DMS53 treated with DMSO at 0.1 percent for 48 hours (cell line): ENCODE measurements around the gene TADA3.

ENCODE experiments used
- DNase-seq: peaks from one replicate; lab custom pipeline; 2025; ENCODE audit not compliant: unreplicated experiment; lab: John Stamatoyannopoulos, UW

Gene TADA3

DNA sequence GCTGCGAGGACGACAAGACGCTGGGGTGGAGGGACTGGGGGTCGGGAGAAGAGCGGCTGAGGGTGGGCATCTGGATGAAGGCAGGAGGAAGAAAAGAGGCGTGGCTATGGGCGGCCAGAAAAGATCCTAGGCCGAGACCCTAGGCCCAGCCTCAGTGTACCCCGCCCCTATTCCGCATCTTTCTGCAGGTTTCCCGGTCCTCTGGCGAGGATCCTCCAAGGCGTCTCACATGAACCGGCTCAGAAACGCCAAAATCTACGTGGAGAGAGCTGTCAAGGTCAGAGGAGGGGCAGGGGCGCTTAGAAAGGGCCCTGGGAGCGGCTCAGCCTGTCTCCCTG lies 18.1 kb upstream of the TADA3 start:
- no peak for DNase-seq

- peak; percentile 4 for DNase-seq
These were observed 17.6 kb upstream of the TADA3 start, which contains the start of gene TTLL3 for GRCh38 chr3:9809615-9810432. Gene TTLL3 (plus strand): TSS chr3:9810262. CDS start chr3:9810662, 400 bp downstream.

- no peak for DNase-seq
These were observed 17.0 kb upstream of the TADA3 start for GRCh38 chr3:9809239-9809614.

GRCh38 chr3:9808345-9809037 lies 16.2 kb upstream of the TADA3 start:
- DNase-seq: peak; percentile 7

DNA sequence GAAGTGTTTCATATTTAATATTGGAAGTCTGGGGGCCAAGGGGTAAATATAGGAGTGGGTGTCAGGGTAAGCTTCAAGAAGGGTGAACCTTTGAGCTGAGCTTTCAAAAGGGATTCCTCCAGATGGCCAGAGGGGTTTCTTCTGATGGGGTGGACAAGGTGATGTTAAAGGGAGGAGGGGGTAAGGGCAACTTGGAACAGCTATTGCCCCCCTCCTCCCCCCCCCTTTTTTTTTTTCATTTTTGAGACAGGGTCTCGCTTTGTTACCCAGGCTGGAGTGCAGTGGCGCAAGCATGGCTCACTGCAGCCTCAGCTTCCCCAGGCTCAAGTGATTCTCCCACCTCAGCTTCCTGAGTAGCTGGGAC lies 15.7 kb upstream of the TADA3 start:
- DNase-seq: no peak

GRCh38 chr3:9806688-9807589 lies 14.7 kb upstream of the TADA3 start:
- no peak for DNase-seq

GRCh38 chr3:9806137-9806536 lies 13.9 kb upstream of the TADA3 start:
- DNase-seq: no peak

- no peak for DNase-seq
These were observed 12.7 kb upstream of the TADA3 start for GRCh38 chr3:9804996-9805395.

GRCh38 chr3:9803494-9803893 lies 11.2 kb upstream of the TADA3 start:
- no peak for DNase-seq

DNA sequence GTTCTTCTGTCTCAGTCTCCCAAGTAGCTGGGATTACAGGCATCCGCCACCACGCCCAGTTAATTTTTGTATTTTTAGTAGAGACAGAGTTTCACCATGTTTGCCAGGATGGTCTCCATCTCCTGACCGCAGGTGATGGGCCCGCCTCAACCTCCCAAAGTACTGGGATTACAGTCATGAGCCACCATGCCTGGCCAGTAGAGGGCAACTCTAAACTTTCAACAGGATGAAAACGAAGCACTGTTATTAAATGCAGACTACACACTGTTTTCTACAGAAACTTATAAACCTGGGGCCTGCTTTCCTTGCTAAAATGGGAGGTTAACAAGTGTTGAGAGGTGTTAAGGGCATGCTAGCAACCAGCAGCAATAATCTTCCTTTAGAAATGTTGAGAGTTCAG lies 8.3 kb upstream of the TADA3 start:
- no peak for DNase-seq

GRCh38 chr3:9797196-9797945 lies 5.1 kb upstream of the TADA3 start:
- DNase-seq: no peak

DNA sequence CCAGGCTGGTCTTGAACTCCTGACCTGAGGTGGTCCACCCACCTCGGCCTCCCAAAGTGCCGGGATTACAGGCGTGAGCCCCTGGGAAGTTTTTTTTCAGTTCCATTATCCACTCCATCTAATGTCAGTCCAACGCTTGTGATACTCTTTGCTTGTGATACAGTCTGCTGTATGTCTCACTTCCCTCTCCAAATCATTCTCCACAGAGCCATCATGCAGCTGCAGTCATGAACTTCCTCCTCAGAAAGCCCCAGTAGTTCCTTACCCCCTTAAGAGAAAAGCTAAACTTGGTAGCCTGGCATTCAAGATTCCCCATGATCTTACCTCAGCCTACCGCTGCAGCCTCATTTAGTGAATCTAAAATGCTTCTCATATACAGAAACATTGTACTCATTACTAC lies 2.9 kb upstream of the TADA3 start:
- DNase-seq: no peak

GRCh38 chr3:9794400-9794799 lies 2.1 kb upstream of the TADA3 start:
- no peak for DNase-seq

DNA sequence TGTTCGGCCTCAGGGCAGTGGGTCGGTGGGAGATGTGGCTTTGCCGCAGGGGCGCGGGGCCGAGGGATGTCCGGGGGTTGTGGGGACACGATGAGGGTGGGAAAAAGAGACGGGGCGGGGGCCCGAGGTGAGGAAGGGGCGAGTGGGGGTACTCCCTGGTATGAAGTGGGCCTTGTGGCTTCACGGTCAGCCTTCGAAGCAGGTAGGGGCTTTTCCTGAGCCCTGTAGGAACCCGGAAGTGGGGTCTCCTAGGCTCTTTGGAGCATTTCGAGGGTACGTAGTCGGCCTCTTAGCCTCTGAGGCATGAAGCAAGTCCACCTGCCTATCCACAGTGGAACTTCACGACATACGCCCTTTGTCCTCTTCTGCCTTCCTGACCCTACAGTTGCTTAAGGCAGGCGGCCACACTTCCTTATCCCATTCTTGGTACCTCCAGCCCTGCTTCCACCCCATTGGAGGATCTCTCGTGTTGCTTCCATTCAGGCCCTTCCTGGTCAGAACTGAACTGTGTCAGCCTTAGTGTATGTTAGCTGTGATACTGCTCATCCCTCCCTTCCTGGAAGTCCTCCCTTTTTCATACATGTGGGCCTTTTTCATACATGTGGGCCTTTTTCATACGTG lies 998 bp upstream of the TADA3 start:
- DNase-seq: no peak

GRCh38 chr3:9791790-9792404 lies 376 bp downstream of the TADA3 start:
- no peak for DNase-seq

- no peak for DNase-seq
These were observed 1.1 kb downstream of the TADA3 start for GRCh38 chr3:9791127-9791526.

DNA sequence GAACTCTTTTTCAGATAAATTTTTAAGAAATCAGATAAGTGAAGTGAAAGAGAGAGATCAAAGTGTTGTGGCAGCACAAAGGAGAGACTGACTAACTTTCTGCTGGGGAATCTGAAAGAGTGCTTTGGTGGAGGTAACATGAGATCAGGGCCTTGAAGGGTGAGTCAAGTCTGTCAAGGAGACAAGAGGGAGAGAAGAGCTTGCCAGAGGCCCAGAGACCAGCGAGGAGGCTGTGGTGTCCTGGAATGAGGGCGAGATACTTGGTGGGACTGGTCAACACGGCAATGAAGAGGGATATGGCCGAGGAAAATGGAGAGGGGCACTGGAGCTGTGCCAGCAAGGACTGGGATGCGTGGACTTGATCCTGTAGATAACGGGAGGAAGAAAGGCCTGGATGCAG lies 4.6 kb downstream of the TADA3 start:
- DNase-seq: no peak

- DNase-seq: no peak
These were observed 5.2 kb downstream of the TADA3 start for GRCh38 chr3:9786825-9787669.

DNA sequence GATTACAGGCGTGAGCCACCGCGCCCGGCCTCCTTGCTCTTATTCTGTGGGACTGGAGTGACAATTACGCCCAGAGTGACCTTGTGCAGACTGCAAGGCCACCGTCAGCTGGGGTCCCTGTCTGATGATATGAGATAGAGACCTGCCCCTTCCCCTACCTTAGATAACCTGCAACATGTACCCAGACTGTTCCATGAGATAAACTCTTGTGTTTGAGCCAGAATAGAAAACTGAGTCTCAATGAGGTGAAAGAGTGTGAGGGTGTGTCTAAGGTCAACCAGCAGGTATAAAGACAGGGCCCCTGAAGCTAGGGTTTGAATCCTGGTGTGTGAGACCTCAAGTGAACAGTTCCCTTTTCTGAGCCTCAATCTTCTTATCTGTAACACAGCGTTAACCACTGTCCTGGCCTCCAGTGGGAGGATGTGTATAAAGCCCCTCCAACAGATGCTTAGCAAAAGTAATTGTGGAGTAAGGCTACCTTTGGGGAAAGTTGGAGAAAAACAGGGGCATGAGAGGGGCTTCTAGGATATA lies 6.0 kb downstream of the TADA3 start:
- DNase-seq: no peak
